H54 (cell line): ENCODE measurements around the gene RPAP3.
"Not testable (repeated sequence)": the region's sequence is repeated elsewhere in the genome, so short reads cannot be mapped to it uniquely, and the experiment has no call there.

ENCODE experiments used
- DNase-seq: peaks from one replicate; pipeline ENCODE4 v3.0.0; 2011; ENCODE audit warnings: low spot score, mixed read lengths; ENCODE audit not compliant: insufficient read length
- FAIRE-seq: peaks from 3 replicates; lab custom pipeline; 2011; peaks lifted over from hg19 to GRCh38; lab: Jason Lieb, UNC
- POLR2A ChIP-seq: IDR thresholded peaks from 2 replicates; pipeline ENCODE4 v1.6.1; 2011; ENCODE audit warnings: low read depth, mild to moderate bottlenecking, low read length

RPAP3 gene

GRCh38 chr12:47705229-47705565, 633 bp downstream of the RPAP3 start:
- DNase-seq (no peak), FAIRE-seq (no peak)
- no peak for TF ChIP-seq POLR2A

DNA sequence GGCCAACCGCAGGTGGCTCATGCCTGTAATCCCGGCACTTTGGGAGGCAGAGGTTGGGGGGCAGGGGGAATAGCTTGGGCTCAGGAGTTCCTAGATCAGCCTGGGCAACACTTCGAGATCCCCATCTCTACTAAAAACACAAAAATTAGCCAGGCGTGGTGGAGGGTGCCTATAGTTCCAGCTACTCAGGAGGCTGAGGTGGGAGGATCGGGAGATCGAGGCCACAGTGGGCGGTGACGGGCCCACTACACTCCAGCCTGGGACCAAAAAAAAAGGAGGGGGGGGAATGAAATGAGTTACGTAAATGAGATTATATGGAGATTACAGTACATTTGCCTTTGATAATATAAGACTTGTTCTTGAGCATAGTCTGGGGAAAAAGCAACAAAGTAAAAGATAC, 1.1 kb downstream of the RPAP3 start:
- FAIRE-seq, result no peak
- no peak for DNase-seq
- TF ChIP-seq POLR2A, result no peak

DNA sequence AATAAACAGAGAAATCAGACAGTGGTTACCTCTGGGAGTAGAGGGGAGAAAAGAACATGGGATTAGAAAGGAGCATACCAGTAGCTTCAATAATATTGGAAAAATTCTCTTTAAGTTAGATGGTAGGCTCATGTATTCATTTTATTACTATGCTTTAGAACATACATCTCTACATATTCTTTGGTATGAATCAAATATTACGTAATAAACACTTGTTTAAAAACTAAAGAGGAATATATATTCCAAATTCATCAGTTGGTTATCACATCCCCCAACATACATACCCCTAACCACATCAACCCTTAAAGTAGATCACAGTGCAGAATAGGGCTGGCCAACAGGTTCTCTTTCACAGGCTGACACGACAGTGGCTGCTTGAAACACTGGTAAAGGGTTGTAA, 5.6 kb downstream of the RPAP3 start:
- no peak for FAIRE-seq

GRCh38 chr12:47698631-47699030, 7.2 kb downstream of the RPAP3 start:
- FAIRE-seq (no peak), DNase-seq (no peak)
- no peak for TF ChIP-seq POLR2A

More for the DNA sequence above, 5.6 kb downstream of the RPAP3 start:
- no peak for DNase-seq
- no peak for TF ChIP-seq POLR2A

- FAIRE-seq (no peak), DNase-seq (no peak)
- no peak for TF ChIP-seq POLR2A
Measured at GRCh38 chr12:47698055-47698454, 7.8 kb downstream of the RPAP3 start.

GRCh38 chr12:47689215-47689614, 16.6 kb downstream of the RPAP3 start:
- TF ChIP-seq POLR2A, result no peak
- no peak for FAIRE-seq
- no peak for DNase-seq

- no peak for DNase-seq
- FAIRE-seq, result no peak
- no peak for TF ChIP-seq POLR2A
Measured at GRCh38 chr12:47687636-47688035, 18.2 kb downstream of the RPAP3 start.

DNA sequence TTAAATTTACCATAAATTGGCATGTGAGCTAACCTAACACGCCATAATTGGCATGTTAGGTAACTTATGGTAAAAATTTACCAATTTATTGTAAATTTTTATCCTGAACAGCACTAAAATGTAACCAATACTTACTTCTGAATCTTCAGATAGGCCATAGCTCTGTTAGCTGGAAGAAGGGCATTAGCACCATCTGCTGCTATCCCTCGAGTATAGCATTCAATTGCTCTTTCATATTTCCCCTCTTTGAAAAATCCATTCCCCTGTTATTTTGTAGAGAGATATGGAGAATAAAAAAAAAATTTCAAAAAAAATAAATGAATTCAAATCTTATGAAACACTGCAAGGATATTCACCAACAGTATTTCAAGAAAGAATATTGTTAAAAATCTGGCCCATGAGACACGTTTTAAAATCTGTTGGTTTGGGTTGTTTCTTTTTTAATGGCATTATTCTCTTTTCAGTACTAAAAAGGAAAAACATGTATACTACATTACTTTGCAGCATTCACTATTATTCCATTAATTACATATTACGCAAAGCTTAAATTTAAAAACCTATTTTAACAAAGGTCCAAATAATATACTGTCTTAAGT, 19.1 kb downstream of the RPAP3 start:
- TF ChIP-seq POLR2A, result no peak
- FAIRE-seq, result peak; percentile 15

DNA sequence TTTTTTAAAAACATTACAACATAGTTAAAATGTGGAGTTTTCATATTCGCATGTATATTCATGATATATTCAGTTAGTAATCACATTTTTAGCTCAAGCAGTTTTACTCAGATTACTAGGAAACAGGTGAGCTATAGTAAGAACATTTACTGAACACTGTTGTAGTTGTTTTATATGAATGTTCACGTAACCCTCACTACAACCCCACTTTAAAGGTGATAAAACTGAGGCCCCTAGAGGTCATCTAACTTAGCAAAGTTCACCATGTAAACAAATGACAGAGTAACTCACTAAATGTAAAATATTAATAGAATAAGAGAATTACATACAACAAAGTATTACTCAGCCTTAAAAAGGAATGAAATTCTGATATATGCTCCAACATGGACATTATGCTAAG, 26.0 kb downstream of the RPAP3 start:
- no peak for FAIRE-seq
- no peak for DNase-seq
- TF ChIP-seq POLR2A, result no peak

More for the DNA sequence above, 19.1 kb downstream of the RPAP3 start:
- DNase-seq, result no peak

DNA sequence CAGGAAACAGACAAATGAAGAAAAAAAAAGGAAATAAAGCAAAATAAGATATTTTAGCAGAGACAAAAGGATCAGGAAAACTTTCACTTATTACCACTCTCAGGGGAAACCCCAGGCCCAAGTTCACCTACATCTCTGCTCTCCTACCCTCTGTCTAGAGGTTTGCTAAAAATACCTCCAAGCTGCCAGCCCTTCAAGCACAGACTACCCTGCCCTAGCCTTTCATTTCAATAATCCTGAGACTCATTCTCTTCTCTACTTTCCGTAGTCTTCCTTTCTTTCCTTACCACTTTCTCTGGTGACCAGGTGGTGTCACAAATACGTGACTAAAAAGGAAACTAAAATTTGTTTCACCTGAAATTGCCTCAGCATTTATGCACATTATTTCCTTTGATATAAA, 33.8 kb downstream of the RPAP3 start:
- no peak for DNase-seq
- FAIRE-seq, result no peak

DNA sequence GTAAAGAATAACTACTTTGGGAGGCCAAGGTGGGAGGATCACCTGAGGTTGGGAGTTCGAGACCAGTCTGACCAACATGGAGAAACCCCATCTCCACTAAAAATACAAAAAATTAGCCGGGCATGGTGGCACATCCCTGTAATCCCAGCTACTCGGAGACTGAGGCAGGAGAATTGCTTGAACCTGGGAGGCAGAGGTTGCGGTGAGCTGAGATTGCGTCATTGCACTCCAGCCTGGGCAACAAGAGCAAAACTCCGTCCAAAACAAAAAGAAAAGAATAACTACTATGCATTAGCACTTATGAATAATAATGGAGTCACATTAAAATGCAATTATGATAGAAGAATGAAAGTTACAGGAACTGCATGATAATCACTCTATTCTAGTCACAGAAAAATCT, 37.9 kb downstream of the RPAP3 start:
- not testable (repeated sequence) for DNase-seq, FAIRE-seq

More for the DNA sequence above, 33.8 kb downstream of the RPAP3 start:
- no peak for TF ChIP-seq POLR2A

DNA sequence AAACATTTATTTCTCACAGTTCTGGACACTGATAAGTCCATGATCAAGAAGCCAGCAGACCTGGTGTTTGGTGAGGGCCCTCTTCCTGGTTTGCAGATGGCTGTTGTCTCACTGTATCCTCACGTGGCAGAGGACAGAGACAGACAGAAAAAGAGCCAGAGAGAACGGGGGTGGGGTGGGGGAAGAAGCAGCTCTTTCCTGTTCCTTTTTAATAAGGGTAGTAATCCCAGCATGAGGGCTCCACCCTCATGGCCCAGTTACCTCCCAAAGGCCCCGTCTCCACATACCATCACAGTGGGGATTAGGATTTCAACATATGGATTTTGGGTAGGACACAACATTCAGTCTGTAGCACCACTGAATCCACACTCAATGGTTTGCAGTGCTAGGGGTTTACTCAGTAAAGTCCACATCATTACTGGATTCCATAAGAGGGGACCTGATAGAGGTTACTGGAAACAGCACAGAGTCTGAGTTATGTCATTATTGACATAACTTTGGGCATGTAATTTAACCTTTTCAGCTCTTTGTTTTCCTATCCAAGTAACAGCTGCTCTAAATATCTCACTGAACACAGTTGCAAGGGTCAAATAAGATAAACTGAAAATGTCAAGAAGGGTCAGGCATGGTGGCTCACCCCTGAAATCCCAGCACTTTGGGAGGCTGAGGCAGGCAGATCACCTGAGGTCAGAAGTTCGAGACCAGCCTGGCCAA, 53.2 kb downstream of the RPAP3 start:
- TF ChIP-seq POLR2A, result no peak
- FAIRE-seq (no peak), DNase-seq (no peak)

DNA sequence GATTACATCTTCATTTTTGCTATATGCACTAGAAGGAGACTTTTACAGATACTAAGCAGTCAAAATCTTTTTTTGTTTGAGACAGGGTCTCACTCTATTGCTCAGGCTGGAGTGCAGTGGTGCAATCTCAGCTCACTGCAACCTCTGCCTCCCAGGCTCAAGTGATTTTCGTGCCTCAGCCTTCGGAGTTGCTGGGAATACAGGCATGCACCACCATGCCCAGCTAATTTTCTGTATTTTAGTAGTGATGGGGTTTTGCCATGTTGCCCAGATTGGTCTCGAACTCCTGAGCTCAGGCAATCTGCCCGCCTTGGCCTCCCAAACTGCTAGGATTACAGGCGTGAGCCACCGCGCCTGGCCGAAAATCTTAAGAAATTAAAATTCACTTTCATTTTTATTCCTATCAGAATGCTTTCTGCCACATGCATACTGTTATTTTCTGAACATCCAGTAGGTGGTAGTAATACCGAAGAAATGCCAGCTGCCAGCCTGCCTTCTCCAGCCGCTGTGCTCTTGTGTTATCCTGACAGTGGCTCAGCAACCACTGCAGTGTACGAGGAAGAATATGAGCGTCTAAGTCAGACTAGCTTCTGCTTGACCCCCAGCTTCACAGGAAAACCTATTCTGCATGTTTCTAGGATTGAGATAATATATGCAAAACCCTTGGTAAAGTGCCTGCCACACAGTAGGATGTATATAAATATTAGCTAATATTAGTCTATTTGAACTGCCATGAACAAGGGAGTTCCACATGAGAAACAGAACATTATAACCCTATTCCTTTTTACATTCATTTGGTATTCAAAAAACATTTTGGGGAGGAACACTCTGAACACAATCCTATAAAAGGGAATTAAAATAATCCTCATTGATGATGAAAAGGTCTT, 54.2 kb downstream of the RPAP3 start:
- FAIRE-seq, result peak; percentile 84
- peak; percentile 20 for DNase-seq
- no peak for TF ChIP-seq POLR2A

- DNase-seq (no peak), FAIRE-seq (no peak)
- TF ChIP-seq POLR2A, result no peak
Measured at GRCh38 chr12:47650469-47650868, 55.4 kb downstream of the RPAP3 start.

DNA sequence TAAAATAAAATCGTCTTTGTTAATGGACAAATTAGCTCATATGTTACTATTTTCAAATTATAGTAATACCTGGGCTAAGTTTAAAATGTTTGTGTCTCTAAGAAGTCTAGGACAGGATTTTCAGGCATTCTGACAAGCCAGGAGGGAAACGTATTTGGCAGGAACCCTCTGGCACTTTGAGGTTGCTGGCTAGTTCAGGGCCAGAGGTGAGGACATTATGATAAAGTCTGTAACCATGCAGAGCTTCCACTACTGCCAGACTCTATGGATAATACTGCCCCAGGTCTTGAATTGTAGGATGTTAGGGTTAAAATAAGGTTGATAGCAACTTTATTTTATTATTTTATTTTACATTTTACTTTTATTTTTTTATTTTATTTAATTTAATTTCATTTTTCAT, 56.4 kb downstream of the RPAP3 start:
- DNase-seq (no peak), FAIRE-seq (no peak)
- TF ChIP-seq POLR2A, result no peak
